Measurements from ENCODE around the gene GNPNAT1.

The GNPNAT1 gene

DNA sequence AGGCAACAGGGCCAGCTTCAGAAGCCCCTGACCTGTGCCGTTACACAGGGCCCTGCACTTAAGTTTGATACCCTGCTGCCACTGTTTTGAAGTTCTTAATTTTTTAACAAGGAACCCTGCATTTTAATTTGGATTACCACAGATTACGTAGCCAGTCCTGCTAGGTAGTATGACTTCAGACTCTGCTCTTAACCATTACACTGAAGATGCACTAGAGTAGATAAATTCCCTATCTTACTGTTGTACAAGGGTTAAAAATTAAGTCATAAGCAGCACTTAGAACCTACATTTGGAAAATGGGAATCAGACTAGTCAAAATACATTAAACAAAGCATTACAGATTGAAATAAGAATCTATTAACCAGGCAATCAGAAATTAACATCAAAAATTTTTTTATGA lies 2.3 kb downstream of the GNPNAT1 start:
- Histone ChIP-seq H3K27me3 (replicated peaks; ENCODE audit: control insufficient read depth, insufficient read depth, low read length) (no peaks in the 10 kb centered on the region), H3K4me3 (replicated peaks; ENCODE audit: low read depth, low read length) (no peak overlapping the region), H3K36me3 (ENCODE audit: control insufficient read depth, insufficient read depth, low read length) (no peaks in the 10 kb centered on the region)
- TF ChIP-seq, protein P1, sequence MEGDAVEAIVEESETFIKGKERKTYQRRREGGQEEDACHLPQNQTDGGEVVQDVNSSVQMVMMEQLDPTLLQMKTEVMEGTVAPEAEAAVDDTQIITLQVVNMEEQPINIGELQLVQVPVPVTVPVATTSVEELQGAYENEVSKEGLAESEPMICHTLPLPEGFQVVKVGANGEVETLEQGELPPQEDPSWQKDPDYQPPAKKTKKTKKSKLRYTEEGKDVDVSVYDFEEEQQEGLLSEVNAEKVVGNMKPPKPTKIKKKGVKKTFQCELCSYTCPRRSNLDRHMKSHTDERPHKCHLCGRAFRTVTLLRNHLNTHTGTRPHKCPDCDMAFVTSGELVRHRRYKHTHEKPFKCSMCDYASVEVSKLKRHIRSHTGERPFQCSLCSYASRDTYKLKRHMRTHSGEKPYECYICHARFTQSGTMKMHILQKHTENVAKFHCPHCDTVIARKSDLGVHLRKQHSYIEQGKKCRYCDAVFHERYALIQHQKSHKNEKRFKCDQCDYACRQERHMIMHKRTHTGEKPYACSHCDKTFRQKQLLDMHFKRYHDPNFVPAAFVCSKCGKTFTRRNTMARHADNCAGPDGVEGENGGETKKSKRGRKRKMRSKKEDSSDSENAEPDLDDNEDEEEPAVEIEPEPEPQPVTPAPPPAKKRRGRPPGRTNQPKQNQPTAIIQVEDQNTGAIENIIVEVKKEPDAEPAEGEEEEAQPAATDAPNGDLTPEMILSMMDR (IDR thresholded peaks at IDR 0.05; ENCODE audit: insufficient read depth, low read length, poor library complexity, severe bottlenecking), result no peak
- no peak for DNase-seq (ENCODE audit: extremely low read depth, insufficient read length)

DNA sequence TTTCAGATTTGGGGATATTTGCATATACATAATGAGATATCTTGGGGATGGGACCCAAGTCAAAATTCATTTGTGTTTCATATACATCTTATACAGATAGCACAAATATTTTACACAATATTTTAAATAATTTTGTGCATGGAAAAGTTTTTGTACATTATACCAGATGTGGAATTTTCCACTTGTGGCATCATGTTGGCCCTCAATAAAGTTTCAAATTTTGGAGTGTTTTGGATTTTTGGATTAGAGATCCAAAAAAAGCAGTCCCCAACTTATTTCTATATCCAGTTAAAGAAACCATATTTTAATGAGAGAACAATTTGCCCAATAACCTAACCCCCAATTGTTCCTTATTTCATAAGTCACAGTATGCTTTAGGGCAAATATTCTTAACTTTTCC lies 4.5 kb downstream of the GNPNAT1 start:
- Histone ChIP-seq H3K36me3 (ENCODE audit: control insufficient read depth, insufficient read depth, low read length) (no peaks in the 10 kb centered on the region), H3K27me3 (replicated peaks; ENCODE audit: control insufficient read depth, insufficient read depth, low read length) (no peaks in the 10 kb centered on the region), H3K4me3 (replicated peaks; ENCODE audit: low read depth, low read length) (no peak overlapping the region)
- DNase-seq (ENCODE audit: extremely low read depth, insufficient read length), result no peak
- TF ChIP-seq, protein P1 (IDR thresholded peaks at IDR 0.05; ENCODE audit: insufficient read depth, low read length, poor library complexity, severe bottlenecking), result no peak

- DNase-seq (ENCODE audit: extremely low read depth, insufficient read length), result no peak
- H3K36me3 ChIP-seq (ENCODE audit: control insufficient read depth, insufficient read depth, low read length), result peaks cover 4% of the 10 kb centered on the region; the same call in 1 of the 2 replicates
- no peaks in the 10 kb centered on the region for H3K27me3 ChIP-seq (replicated peaks; ENCODE audit: control insufficient read depth, insufficient read depth, low read length)
- TF ChIP-seq, protein P1 (IDR thresholded peaks at IDR 0.05; ENCODE audit: insufficient read depth, low read length, poor library complexity, severe bottlenecking), result no peak
- no peak overlapping the region for H3K4me3 ChIP-seq (replicated peaks; ENCODE audit: low read depth, low read length)
Measured at GRCh38 chr14:52783206-52783605, 8.2 kb downstream of the GNPNAT1 start.

DNA sequence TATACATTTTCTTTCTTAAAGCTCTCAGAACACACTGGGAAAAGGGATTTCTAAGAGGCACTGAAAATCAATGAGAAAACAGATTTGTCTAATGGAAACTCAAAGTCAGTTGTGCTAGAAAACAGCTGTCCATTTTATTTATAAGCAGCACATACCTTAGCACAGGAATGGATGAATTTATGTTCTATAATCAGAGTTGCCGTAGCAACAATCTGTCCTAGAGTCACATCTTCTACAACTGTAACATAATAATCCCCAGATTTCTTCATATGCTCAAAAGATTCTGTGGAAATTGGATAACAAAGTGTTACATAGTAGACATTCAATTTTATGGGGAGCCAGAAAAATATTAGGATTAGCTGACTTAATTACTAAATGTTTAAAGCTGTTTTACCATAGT lies 9.8 kb downstream of the GNPNAT1 start:
- DNase-seq (ENCODE audit: extremely low read depth, insufficient read length), result no peak
- TF ChIP-seq, protein P1 (IDR thresholded peaks at IDR 0.05; ENCODE audit: insufficient read depth, low read length, poor library complexity, severe bottlenecking), result no peak
- H3K4me3 ChIP-seq (replicated peaks; ENCODE audit: low read depth, low read length), result no peak overlapping the region
- H3K36me3 ChIP-seq (ENCODE audit: control insufficient read depth, insufficient read depth, low read length), result peaks cover 6% of the 10 kb centered on the region
- no peaks in the 10 kb centered on the region for H3K27me3 ChIP-seq (replicated peaks; ENCODE audit: control insufficient read depth, insufficient read depth, low read length)

- Histone ChIP-seq H3K36me3 (ENCODE audit: control insufficient read depth, insufficient read depth, low read length) (peaks cover 7% of the 10 kb centered on the region), H3K4me3 (replicated peaks; ENCODE audit: low read depth, low read length) (no peak overlapping the region), H3K27me3 (replicated peaks; ENCODE audit: control insufficient read depth, insufficient read depth, low read length) (no peaks in the 10 kb centered on the region)
- DNase-seq (ENCODE audit: extremely low read depth, insufficient read length), result no peak
- TF ChIP-seq, protein P1 (IDR thresholded peaks at IDR 0.05; ENCODE audit: insufficient read depth, low read length, poor library complexity, severe bottlenecking), result no peak
Measured at GRCh38 chr14:52780893-52781292, 10.5 kb downstream of the GNPNAT1 start.

GRCh38 chr14:52778702-52779101 lies 12.7 kb downstream of the GNPNAT1 start:
- Histone ChIP-seq H3K36me3 (ENCODE audit: control insufficient read depth, insufficient read depth, low read length) (peaks cover 8% of the 10 kb centered on the region), H3K27me3 (replicated peaks; ENCODE audit: control insufficient read depth, insufficient read depth, low read length) (no peaks in the 10 kb centered on the region), H3K4me3 (replicated peaks; ENCODE audit: low read depth, low read length) (no peak overlapping the region)
- DNase-seq (ENCODE audit: extremely low read depth, insufficient read length), result no peak
- TF ChIP-seq, protein P1 (IDR thresholded peaks at IDR 0.05; ENCODE audit: insufficient read depth, low read length, poor library complexity, severe bottlenecking), result no peak

All from GM06990 (cell line).